SK-N-SH treated with all-trans-retinoic acid at 6 μM for 48 hours (cell line): ENCODE results near the gene CCDC93.

Experiments used
- PATZ1 ChIP-seq: fragments of 250-450 bp; sonication (Bioruptor Pico); IDR thresholded peaks from 2 replicates; pipeline ENCODE4 v1.8.0; 2020; ENCODE audit warnings: mild to moderate bottlenecking, moderate library complexity, borderline replicate concordance
- PPARA ChIP-seq: fragments of 250-450 bp; sonication (Bioruptor Pico); IDR thresholded peaks from 2 replicates; pipeline ENCODE4 v1.5.0; 2020; ENCODE audit warnings: mild to moderate bottlenecking, borderline replicate concordance
- TCF4 ChIP-seq: fragments of 250-450 bp; sonication (Bioruptor Pico); IDR thresholded peaks from 2 replicates; pipeline ENCODE4 v1.8.0; 2021; ENCODE audit warnings: mild to moderate bottlenecking, moderate library complexity, borderline replicate concordance
- ZC3H10 ChIP-seq: fragments of 250-450 bp; sonication (Bioruptor Pico); IDR thresholded peaks from 2 replicates; pipeline ENCODE4 v1.5.1; 2021; ENCODE audit warnings: mild to moderate bottlenecking, moderate library complexity
- ZFP3 ChIP-seq: fragments of 250-450 bp; sonication (Bioruptor Pico); IDR thresholded peaks from 2 replicates; pipeline ENCODE4 v1.5.0; 2020; ENCODE audit warnings: mild to moderate bottlenecking, moderate library complexity
- ZNF565 ChIP-seq: fragments of 450-650 bp; formaldehyde crosslinking; conservative IDR thresholded peaks from 2 replicates; pipeline ENCODE4 v1.5.0; 2020; ENCODE audit warnings: low read depth, mild to moderate bottlenecking, moderate library complexity

GRCh38 chr2:118050386-118050785 lies 36.5 kb upstream of the CCDC93 start:
- no peak for TF ChIP-seq ZFP3 (CRISPR knock-in tag)
- TF ChIP-seq PPARA (CRISPR knock-in tag) = no peak
- TF ChIP-seq ZC3H10 = no peak
- TF ChIP-seq TCF4 = no peak
- no peak for TF ChIP-seq ZNF565 (CRISPR knock-in tag)
- TF ChIP-seq PATZ1 (CRISPR knock-in tag) = no peak
